Astrocyte of the spinal cord (primary cell): Measurements from ENCODE around the gene LDOC1.

Experiments used
- DNase-seq: peaks from one replicate; pipeline ENCODE4 v3.0.0; 2011; ENCODE audit warnings: low read depth, low spot score
- H3K4me3 ChIP-seq: 2 replicates; pipeline ENCODE4 v1.5.1; 2011; ENCODE audit warnings: low read depth, mild to moderate bottlenecking, low read length, moderate library complexity
- in situ Hi-C: cut with HindIII; loops from 2 replicates; pipeline ENCODE4 v1.10.0; 2017; ENCODE audit warnings: low sequenced_read_pairs
- TF ChIP-seq, protein P1 (sequence below): IDR thresholded peaks from 2 replicates; pipeline ENCODE4 v1.5.1; 2012; ENCODE audit warnings: low read depth, mild to moderate bottlenecking, low read length, inconsistent platforms

The LDOC1 gene

GRCh38 chrX:141133272-141133671, 43.7 kb downstream of the LDOC1 start:
- DNase-seq = no peak
- in situ Hi-C loops = no loop called here
- TF ChIP-seq, protein P1, sequence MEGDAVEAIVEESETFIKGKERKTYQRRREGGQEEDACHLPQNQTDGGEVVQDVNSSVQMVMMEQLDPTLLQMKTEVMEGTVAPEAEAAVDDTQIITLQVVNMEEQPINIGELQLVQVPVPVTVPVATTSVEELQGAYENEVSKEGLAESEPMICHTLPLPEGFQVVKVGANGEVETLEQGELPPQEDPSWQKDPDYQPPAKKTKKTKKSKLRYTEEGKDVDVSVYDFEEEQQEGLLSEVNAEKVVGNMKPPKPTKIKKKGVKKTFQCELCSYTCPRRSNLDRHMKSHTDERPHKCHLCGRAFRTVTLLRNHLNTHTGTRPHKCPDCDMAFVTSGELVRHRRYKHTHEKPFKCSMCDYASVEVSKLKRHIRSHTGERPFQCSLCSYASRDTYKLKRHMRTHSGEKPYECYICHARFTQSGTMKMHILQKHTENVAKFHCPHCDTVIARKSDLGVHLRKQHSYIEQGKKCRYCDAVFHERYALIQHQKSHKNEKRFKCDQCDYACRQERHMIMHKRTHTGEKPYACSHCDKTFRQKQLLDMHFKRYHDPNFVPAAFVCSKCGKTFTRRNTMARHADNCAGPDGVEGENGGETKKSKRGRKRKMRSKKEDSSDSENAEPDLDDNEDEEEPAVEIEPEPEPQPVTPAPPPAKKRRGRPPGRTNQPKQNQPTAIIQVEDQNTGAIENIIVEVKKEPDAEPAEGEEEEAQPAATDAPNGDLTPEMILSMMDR = no peak
- no peak overlapping the region for H3K4me3 ChIP-seq

DNA sequence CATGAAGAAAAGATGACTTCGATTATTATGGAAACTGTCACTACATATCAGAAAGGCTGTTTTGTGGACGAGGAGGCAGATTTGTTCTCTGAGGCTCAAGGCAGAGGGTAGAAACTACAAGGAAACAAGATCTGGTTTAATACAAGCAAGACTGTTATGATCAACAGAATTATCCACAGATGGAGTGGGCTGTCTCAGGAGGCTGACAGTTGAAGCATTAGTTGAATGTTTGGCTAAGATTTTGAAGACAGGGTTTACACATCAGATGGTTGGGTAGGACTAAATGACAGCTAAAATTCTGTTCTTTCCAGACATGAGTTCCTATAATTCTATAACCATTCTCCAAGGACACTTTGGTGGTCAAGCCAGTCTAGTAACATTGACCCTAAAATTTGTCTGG, 49.8 kb downstream of the LDOC1 start:
- no peak for DNase-seq
- H3K4me3 ChIP-seq = no peak overlapping the region
- TF ChIP-seq, protein P1 = no peak
- in situ Hi-C loops = no loop called here
